Activated T-cell treated with anti-CD3 and anti-CD28 coated beads for 24 hours (primary cell): ENCODE results near the gene FHIT.
"Not testable (repeated sequence)": the region's sequence is repeated elsewhere in the genome, so short reads cannot be mapped to it uniquely, and the experiment has no call there.

Source experiments
- DNase-seq: peaks from one replicate; pipeline ENCODE4 v3.0.0-alpha.2; 2020; ENCODE audit warnings: low read depth

FHIT gene

DNA sequence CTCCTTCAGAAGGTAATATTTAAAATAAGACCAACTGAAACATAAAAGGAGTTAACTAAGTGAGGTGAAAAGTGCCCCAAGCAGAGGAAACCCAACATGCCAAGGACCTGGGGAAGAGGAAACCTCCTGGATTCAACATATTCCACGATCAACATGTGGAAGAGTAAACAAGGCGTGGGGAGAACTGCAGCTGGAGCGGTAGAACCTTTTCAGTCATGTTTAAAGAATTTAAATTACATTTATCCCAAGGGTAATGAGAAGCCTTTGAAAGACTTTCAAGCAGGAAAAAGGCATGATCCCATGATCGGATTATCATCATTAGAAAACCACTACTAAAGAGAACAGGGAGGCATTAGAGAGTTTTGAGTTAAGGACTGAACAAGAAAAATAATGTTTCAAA lies 330.7 kb downstream of the FHIT start:
- no peak for DNase-seq

DNA sequence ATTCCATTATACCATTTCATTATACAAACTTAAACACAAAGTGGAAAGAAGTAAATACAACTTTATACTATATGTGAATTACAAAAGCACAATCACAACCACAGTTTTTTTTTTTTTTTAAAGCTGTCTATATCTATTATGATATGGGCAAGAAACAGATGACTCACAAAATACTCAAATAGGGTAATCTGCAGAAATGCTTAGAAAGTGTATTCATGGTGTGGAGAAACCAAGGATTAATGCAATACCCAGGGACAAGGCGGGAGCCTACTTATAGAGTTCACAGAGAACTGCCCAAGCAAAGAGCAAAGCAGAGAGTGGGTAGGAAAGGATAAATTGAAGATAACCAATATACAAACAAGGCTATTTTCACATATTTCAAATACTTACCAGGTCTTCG lies 332.0 kb downstream of the FHIT start:
- DNase-seq = no peak

DNA sequence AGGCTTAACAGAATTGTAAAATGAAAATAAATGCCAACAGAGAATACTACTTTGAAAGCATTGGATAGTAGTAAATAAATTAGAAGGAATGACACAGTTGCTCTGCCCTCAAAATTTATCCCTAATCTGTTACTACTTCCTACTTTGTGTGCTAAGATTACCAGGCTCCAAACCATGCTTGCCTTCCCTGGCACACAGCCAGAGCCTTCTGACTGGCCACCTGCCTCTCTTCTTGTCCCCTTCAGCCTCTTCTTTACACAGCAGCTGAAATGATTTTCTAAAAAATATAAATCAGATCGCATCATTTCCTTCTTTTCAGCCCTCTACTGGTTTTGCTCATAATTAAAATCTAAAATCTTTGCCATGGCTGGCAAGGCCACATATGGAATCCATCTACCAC lies 334.1 kb downstream of the FHIT start:
- DNase-seq = no peak

DNA sequence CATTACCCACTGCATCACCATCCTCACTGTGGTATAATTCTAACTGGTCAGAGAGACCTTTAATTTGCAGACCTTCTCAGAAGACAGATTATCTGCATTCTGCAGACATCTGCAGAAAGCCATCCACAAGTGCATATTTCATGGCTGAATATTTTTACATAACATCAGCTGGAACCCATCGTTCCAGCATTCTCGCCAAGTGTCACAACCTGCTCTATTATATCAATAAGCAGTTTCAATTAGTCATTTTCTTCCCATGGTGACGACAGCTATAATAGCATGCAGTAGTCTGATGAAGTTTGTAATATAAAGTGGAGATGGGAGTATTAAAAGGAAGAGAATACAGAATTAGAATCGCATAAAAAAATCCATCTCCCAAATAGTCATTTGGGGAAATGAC lies 334.7 kb downstream of the FHIT start:
- DNase-seq = no peak

DNA sequence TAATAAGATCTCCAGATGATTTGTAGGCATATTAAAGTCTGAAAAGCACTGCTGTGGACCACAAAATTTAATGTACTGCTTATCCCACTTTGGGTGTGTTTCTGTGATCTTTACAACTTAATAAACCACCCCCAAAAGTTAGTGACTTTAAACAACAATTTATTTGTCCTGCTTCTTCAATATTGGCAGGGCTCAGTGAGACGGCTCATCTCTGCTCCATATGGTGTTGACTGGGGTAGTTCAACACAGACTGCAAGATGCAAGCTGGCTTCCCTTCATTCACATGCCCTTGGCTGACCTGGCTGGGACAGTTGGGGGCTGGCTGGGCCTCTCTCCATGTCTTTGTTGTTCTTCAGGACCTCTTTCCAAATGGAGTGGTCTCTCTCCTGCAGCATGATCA lies 337.8 kb downstream of the FHIT start:
- DNase-seq = no peak

DNA sequence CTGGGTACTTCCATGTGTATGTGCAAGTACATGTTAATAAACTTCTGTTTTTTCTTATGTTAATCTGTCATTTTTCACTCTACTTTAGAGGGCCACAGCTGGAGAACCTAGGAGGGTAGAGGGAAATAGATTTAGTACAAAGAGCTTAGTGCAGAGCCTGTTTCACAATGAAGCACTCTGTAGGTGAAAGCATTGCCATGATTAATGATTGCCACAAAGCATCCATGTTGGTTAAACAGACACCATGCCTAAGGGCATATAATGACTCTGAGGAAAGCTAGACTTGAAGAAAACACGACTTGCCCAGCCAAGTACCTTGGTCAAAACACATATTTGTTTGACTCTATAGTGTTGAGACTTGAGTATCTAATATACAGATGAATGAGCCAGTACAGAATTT lies 338.4 kb downstream of the FHIT start:
- DNase-seq = no peak

DNA sequence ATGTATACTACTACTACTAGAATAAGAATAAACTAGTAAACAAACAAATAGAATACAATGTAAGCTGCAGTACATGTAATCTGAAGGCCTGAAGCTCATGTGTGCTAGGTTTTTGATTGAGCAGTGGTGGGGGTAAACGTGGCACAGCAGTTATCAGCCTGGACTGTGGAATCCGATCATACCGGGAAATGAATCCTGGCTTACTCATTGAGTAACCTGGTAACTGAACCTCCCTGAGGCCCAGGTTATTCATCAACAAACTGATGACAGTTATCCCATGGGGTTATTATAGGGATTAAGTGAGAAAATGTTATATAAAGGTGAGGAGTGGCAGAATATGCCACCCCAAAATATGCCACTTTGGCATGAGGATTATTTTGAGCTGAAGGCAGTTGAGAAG lies 339.1 kb downstream of the FHIT start:
- DNase-seq = no peak

DNA sequence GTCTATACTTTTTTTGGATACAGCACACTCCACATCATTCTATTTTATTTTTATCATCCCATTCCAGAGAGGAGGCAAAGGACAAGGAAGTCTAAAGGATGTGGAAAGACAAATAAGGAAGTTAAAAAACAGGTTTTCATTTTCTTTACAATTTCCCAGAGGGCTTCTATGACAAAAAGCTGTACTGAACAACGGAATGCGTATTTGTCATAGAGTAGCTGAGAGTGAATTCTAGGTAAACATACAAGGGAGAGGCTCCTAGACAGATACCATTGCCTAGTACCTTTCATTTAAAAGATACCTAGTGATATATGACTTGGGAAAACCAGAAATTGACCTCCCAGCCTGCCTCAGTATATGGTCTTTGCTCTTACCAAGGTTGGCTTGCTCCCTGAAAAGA lies 341.7 kb downstream of the FHIT start:
- no peak for DNase-seq

DNA sequence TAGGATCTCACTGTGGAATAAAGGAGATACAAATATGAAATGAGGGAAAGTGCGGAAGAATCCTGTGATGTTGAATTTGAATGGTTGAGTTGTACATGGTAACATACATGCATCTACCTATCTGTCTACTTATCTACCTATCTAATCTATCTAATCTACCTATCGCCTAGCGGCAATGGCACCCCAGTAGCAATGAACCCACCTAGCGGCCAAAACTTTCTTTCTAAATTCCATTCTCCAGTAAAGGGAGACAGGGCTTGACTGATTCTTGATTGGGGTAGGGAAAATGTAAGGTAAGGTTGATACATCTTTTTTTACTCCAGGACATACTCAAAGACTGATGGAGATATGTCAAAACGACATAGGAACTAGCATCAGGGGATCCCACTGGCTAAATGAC lies 345.0 kb downstream of the FHIT start:
- DNase-seq = no peak

DNA sequence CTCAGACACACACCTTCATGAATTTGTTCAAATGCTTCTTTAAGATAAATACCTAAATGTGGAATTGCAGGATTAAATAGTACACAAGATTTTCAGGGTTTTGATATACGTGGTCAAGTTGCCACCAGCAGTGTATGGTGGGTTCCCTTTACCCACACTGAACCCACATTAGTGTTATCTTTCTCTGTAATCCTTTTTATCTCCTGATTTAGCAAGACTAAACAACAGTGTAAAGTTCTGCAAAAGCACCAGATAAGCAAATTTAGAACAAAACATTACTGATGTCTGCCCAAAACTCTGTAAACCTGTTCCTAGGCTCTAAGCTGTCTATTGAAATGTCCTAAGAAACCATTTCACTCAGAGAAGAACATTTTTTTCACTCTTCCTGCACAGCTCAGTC lies 352.9 kb downstream of the FHIT start:
- DNase-seq = no peak

DNA sequence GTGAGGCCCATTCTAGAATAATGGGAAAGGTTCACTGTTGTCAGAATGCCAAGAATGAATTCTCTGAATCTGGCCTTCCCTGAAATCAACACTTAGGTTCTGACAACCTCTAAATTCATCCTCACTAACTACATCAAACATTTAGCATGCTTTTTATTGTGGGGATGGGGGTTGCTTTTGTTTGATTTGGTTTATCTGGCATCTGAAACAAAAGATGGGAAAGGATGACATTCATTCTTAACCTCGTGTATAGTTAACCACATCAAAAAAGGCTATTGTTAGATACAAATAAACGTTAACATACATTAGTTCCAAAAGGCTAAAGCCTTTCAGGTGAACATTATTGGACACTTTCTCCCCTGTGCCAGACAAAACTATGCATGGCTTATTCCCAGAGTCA lies 357.3 kb downstream of the FHIT start:
- no peak for DNase-seq

DNA sequence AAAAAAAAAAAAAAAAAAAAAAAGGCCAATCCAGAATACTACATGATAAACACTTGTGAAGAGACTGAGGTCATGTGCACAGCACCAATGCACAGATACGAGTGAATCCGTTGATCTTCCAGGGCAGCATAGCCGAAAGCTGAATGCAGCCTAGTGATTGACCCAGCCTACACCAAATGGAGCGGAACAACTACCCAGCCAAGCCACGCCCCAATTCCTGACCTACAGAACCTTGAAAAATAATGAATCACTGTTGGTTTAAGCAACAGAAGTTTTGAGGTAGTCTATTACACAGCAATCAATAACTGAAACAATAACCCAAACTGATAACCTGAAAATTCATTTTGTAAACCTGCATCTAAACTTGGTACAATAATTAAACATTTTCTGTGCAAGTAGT lies 361.0 kb downstream of the FHIT start:
- no peak for DNase-seq

DNA sequence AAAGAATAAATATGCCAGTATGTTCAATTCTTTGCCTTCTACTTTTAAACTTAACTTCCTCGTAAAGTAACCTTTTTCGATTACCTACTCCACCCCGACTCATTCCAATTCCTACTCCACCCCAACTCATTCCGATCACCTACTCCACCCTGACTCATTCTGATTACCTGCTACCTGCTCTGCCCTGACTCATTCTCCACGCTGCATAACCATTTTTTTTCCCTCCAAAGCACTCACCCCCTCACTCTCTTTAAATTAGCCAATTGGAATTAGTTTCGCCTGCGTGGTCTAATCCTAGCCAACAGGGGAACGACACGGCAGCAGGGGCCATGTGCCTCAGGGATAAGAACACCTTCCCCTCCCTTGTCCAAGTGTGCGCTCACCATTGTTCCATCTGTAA lies 362.3 kb downstream of the FHIT start:
- DNase-seq = not testable (repeated sequence)

DNA sequence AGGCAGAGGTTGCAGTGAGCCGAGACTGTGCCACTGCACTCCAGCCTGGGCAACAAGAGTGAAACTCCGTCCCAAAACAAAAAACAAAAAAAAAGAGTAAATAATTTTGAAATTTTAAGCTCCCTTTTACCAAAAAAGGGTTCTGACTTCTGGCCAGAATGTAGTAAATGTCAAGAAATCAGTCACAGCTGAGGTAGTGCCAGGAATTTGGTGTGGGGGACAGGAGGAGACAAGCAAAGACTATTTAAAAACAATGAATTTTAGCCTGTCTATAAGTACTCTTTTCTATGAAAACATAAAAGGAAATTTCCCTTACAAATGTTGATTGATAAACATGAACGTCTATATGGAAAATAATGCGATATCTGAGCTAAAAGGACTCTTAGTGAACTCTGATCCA lies 363.7 kb downstream of the FHIT start:
- DNase-seq = no peak

DNA sequence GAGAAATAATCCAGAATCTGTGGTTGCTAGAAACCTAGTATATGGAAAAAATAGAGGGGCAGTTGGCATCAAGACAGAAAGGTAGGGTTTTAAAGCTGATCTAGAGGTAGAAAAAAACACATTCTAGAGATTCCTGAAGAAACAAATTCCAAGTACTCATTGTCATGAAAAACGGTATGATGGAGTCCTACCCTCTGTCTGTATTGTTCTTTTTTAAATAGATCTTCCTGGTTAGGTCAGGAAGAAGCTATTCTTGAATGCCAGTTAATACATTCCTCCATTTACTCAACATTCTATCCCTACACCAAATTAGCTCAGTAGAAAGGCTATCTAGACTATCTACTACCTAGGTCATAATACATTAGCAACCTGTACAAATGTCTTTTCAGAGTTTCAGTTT lies 364.7 kb downstream of the FHIT start:
- DNase-seq = no peak

DNA sequence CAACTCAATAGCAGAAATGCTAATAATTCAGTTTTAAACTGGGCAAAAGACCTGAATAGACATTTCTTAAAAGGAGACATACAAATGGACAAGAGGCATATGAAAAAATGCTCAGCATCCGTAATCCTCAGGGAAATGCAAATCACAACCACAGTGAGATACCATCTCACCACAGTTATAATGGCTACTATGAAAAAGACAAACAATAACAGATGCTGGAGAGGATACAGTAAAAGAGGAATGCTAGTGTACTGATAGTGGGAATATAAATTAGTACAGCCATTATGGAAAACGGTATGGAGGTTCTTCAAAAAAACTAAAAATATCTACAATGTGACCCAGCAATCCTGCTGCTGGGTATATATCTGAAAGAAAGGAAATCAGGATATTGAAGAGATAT lies 367.2 kb downstream of the FHIT start:
- DNase-seq = no peak

DNA sequence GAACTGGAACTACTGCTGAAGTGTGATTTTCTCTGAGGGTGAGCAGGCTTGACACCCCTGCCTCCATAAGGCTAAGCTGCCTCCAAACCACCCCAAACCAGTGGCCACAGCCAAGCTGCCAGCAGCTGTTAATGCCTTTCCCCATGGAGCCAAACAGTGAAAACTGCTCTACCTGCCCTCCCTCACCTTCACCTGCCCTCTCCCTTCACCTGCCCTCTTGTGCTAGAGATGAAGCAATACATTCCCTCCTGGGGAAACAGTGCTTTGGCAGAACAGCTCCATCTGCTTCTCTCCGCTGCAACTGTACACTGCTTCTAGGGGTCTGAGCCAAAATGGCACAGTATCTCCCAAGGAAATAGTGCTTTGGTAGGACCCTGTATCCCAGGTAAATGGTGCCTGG lies 374.1 kb downstream of the FHIT start:
- DNase-seq = no peak

DNA sequence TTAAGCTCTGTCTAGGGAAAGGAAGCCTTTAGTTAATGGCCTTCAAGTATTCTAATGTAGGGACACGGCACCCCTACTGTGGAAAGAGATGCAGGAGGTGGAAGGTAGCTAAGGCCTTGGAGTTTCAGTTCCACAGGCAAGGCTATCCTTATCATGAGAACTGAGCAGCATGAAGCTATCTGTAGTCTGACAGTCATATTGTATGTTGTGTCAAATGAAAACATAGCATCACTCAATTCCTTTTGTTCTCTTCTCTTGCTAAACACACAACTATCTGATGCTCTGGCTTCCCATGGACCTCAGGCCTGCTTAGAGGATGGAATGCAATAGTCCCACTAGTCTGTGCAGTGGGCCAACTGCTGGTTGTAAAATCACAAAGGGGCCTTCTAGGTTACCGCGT lies 380.9 kb downstream of the FHIT start:
- DNase-seq = no peak

DNA sequence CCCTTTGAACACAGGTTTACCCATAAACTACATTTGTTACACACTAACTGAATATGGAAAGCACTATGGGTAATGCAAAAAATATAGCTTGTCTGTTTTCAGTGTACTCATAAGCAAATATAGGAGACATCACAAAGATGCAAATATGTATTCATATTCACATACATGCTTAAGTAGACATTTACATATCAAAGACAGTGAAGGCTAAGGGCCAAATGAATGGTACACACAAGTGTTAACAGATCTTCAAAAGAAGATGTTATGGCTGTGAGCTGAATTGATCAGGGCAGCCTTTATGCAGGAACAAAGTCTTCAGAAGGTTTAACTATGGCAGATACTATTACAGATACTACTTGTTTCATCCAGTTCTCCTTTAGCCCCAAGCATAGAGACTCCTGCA lies 384.1 kb downstream of the FHIT start:
- DNase-seq = no peak

DNA sequence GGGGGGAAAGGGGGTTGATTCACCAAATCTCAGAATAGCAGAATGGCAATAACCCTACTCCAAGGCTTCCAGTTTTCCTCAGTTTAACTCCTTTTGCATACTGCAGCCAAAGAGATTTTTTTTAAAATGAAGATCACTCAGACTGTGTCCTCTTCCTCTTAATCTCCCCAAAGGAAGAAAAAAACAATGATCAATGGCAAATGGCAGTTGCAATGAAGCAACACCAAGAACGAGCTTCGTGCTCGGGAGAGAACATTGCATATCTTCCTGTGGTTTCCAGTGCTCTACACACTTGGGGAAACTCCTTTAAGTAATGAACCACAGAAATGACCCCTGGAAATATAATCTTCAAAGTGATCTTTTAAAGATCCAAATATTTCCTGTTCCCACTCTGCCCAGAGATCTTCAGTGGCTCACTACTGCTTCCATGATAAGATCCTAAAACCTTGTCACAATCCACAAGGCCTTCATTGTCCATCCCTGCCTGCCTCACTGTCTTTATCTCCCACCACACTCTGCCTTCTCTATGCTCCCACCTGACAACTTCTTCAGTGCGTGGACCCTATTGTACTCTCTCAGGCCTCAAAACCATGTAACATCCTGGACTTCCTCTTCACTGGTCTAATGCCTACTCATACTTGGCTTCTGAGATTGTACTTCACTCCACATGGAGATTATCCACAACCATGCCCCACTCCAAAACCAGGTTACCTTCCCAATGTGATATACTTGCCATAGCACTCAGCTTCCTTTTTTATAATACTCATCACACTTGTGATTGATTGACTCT lies 394.8 kb downstream of the FHIT start:
- no peak for DNase-seq

DNA sequence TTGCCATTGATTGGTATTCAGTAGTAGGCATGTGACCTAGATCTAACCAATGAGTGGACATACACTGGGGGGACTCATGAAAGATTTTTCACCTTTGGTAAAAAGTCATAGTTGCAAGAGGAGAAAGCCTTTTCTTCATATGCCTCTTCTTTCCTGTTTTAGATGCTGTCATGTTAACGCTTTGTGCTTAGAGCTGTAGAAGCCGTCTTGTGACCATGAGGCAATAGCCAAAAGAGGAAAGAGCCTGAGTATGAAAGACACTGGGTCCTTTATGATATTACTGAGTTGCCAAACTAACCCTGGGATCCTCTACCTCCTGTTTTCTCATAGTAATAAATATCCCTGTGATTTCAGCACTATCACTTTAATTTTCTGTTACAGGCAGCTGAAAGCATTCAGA lies 396.0 kb downstream of the FHIT start:
- no peak for DNase-seq

DNA sequence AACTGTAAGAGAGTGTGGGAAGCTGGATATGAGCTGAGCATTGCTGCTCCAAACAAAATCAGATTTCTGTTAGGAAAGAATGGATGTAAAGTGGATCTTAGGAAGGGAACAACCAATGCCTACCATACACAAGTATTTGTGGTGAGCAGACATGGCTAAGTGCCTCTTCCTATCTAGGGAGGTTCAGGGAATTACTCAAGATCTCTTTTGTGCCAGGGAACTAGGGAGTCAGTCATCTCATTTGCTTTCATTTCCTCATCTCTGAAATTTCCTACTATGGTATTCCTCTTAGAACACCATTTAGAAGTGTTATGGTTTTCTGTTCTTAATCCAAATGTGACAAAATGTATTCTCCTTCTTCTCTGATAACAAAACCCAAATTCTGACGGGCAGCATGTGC lies 396.5 kb downstream of the FHIT start:
- DNase-seq = no peak

DNA sequence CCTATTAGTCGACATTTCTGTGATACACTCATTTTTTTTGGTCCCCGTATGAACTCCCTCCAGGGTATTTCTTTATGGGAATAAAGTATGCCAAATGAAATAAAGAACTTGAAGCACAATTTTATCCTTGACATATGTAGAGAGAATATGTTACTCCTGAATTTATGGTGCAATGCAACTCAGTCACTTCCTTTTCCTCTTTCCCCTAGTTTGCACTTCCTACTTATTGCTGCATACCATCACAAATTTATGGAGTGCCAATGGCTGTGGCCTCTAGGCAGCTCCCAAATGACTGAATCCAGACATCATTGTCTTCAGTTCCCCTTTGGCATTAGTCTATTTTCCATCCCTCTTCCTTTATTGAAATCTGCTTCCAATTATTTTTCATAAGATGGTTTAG lies 403.5 kb downstream of the FHIT start:
- DNase-seq = no peak

DNA sequence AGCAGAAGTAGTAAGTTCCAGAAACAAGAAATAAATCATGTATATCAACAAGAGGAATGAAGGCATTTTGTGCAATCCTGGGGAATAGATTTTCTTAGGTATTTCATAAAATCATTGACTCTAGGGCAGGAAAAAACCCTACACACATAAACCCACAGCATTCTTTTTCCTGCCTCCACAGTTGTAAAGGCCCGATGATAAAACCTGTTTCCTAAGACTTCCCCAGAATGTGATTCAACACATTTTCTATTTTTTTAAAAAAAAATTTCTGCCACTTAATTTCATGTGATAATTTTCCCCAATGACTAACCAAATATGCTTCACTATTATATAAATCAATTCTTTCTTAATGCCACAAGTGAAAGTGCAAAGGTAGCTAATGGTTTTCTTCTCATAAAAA lies 407.0 kb downstream of the FHIT start:
- DNase-seq = no peak

DNA sequence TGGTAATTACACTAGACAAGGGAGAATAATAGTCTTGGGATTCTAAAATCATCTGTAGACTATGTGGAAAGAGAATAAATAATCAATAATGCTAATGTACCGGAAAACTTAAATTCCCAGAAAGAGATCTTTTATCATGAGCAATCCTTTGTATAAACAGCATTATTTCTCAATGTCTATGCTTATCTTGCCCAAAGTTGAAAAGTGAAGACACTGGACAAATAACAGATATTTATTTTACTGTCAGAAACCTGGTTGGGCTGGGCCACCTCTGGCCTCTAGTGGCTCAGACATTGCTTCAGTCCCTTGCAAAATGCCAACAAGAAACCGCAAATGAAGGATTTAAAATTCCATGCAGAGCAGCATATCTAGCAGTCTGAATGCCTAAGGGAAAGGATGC lies 409.9 kb downstream of the FHIT start:
- no peak for DNase-seq
